Smooth muscle cell of the pulmonary artery (primary cell): ENCODE measurements around the gene PRR16. TPM values are rescaled to one million over a fixed set of nuclear protein-coding genes. Genes with fewer than 3 reads are reported as not detected.

ENCODE experiments used
- total RNA-seq: library from RNA; depleted of rRNA; stranded (reverse); fragments of >200 nt; gene quantifications from 2 replicates; pipeline ENCODE4 v1.2.3, GENCODE V29; 2014

PRR16 gene
- 7.7 and 8.5 TPM in 2 replicates for total RNA-seq

DNA sequence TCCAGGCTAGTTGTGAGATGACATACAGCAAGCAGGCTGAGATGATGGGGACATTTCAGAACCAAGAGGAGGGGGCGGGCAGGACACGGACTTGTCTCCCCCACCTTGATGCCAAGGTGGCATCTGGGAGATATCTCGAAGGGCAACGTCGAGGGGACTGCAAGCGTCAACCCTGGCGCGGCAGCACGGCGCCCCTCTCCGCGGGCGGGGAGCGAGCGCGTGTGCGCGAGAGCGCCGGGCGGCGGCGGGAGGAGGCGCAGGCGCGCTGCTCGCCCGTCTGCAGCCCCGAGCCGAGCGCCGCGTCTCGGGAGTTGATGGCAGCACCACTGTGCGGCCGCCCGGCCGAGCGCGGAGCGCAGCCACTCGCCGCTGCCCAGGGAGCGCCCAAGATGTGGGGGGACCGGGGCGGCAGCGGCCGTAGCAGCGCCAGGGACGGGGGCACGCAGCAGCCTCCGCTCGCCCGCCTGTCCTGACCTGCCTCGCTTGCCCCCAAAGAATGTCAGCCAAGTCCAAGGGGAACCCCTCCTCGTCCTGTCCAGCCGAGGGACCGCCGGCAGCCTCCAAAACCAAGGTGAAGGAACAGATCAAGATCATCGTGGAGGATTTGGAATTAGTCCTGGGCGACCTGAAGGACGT, at the start of gene PRR16:
TSS of gene PRR16 (plus strand) at position 310 of the 636 bp plus-strand sequence.

